Cardiac muscle cell (in vitro differentiated cells and primary cell): ENCODE data around the gene TM4SF18. TPM values are rescaled to one million over a fixed set of nuclear protein-coding genes. Genes with fewer than 3 reads are reported as not detected.

Source experiments
- DNase-seq, 2 donors: peaks; one replicate each; pipeline versions ENCODE4 v3.0.0 to v3.0.0-alpha.2; 2010 to 2017; ENCODE audit warnings: low read depth in 1 of 2, low spot score in 1 of 2
- H3K27ac ChIP-seq: fragments of 200-600 bp; sonication (generic); 2 replicates; pipeline ENCODE4 v1.5.1; 2016
- H3K27me3 ChIP-seq: fragments of 200-600 bp; sonication (generic); 2 replicates; pipeline ENCODE4 v1.6.0; 2016; ENCODE audit warnings: control low read depth
- H3K36me3 ChIP-seq: fragments of 200-600 bp; sonication (generic); 2 replicates; pipeline ENCODE4 v1.5.1; 2016; ENCODE audit warnings: control low read depth
- H3K4me1 ChIP-seq: fragments of 200-600 bp; sonication (generic); 2 replicates; pipeline ENCODE4 v1.8.1; 2017; ENCODE audit warnings: low read depth, mild to moderate bottlenecking, mixed run types
- H3K4me3 ChIP-seq: fragments of 200-600 bp; sonication (generic); 2 replicates; pipeline ENCODE4 v1.5.1; 2016; ENCODE audit warnings: mild to moderate bottlenecking
- H3K9me3 ChIP-seq: fragments of 200-600 bp; sonication (generic); 2 replicates; pipeline ENCODE4 v1.5.1; 2017; ENCODE audit warnings: low read depth, mild to moderate bottlenecking, control low read depth
- CTCF ChIP-seq: IDR thresholded peaks from 2 replicates; pipeline ENCODE4 v1.5.1; 2012; ENCODE audit warnings: low read depth, mild to moderate bottlenecking, low read length
- polyA plus RNA-seq: library from polyadenylated mRNA; unstranded; fragments of >200 nt; fragmentation: Nextera tagmentation; extraction: Ambion mirVana; gene quantifications from 2 replicates; pipeline ENCODE4 v1.2.1, GENCODE V29; 2016
- total RNA-seq: library from RNA; depleted of rRNA; stranded (reverse); fragments of >200 nt; gene quantifications from 2 replicates; pipeline ENCODE4 v1.2.3, GENCODE V29; 2016

The TM4SF18 gene
- total and polyA plus RNA-seq, 2 experiments from 2014 or later = 0.33 TPM; not detected in 1

- Histone ChIP-seq H3K4me1 (no peaks in the 10 kb centered on the region), H3K4me3 (no peak overlapping the region), H3K27me3 (no peaks in the 10 kb centered on the region), H3K36me3 (no peaks in the 10 kb centered on the region), H3K9me3 (no peaks in the 10 kb centered on the region), H3K27ac (no peak overlapping the region)
- DNase-seq = no peak
- TF ChIP-seq CTCF = no peak
Measured at GRCh38 chr3:149319750-149320149, 13.7 kb downstream of the TM4SF18 start.

GRCh38 chr3:149317072-149317471 lies 16.4 kb downstream of the TM4SF18 start:
- Histone ChIP-seq H3K36me3 (no peaks in the 10 kb centered on the region), H3K27me3 (no peaks in the 10 kb centered on the region), H3K27ac (no peak overlapping the region), H3K4me1 (peaks cover 6% of the 10 kb centered on the region), H3K9me3 (no peaks in the 10 kb centered on the region), H3K4me3 (no peak overlapping the region)
- no peak for DNase-seq
- TF ChIP-seq CTCF = no peak

- no peak overlapping the region for H3K27ac ChIP-seq
- no peaks in the 10 kb centered on the region for H3K36me3 ChIP-seq
Measured at GRCh38 chr3:149316437-149316836, 17.0 kb downstream of the TM4SF18 start.

GRCh38 chr3:149315694-149316093 lies 17.7 kb downstream of the TM4SF18 start:
- H3K4me1 ChIP-seq = peaks cover 6% of the 10 kb centered on the region
- no peak overlapping the region for H3K27ac ChIP-seq
- TF ChIP-seq CTCF = no peak
- H3K27me3 ChIP-seq = no peaks in the 10 kb centered on the region
- H3K4me3 ChIP-seq = no peak overlapping the region
- no peaks in the 10 kb centered on the region for H3K9me3 ChIP-seq
- no peaks in the 10 kb centered on the region for H3K36me3 ChIP-seq
- peak in 1 of 2 donors; percentile 27 for DNase-seq

More at GRCh38 chr3:149316437-149316836, 17.0 kb downstream of the TM4SF18 start:
- no peak for DNase-seq
- no peak for TF ChIP-seq CTCF
- H3K9me3 ChIP-seq = no peaks in the 10 kb centered on the region
- no peak overlapping the region for H3K4me3 ChIP-seq
- no peaks in the 10 kb centered on the region for H3K27me3 ChIP-seq
- peaks cover 6% of the 10 kb centered on the region for H3K4me1 ChIP-seq

GRCh38 chr3:149314807-149315578 lies 18.4 kb downstream of the TM4SF18 start:
- no peak for TF ChIP-seq CTCF
- H3K4me3 ChIP-seq = no peak overlapping the region
- no peaks in the 10 kb centered on the region for H3K27me3 ChIP-seq
- no peak overlapping the region for H3K27ac ChIP-seq
- H3K36me3 ChIP-seq = no peaks in the 10 kb centered on the region
- peaks cover 6% of the 10 kb centered on the region for H3K4me1 ChIP-seq
- DNase-seq = peak in 1 of 2 donors; percentile 86
- no peaks in the 10 kb centered on the region for H3K9me3 ChIP-seq
